Right atrium auricular region (tissue), 2 donors: ENCODE results near the gene ACOXL. TPM values are rescaled to one million over a fixed set of nuclear protein-coding genes. Genes with fewer than 3 reads are reported as not detected.

Experiments
- DNase-seq: peaks from one replicate; pipeline ENCODE4 v3.0.0-alpha.2; 2019; ENCODE audit warnings: low spot score
- H3K27ac ChIP-seq, 2 donors: fragments of 200-600 bp; sonication (generic); 1 replicate in 1 of 2; 2 replicates in 1 of 2; pipeline ENCODE4 v1.5.1; 2016 to 2019
- H3K27me3 ChIP-seq, 2 donors: fragments of 200-600 bp; sonication (generic); one replicate each; pipeline versions ENCODE4 v1.5.1 to v1.6.0; 2017 to 2019
- H3K36me3 ChIP-seq: fragments of 200-600 bp; sonication (generic); one replicate; pipeline ENCODE4 v1.5.1; 2016
- H3K4me1 ChIP-seq, 2 donors: fragments of 200-600 bp; sonication (generic); one replicate each; pipeline versions ENCODE4 v1.5.1 to v1.6.0; 2017 to 2019
- H3K4me3 ChIP-seq, 2 donors: fragments of 200-600 bp; sonication (generic); 1 replicate in 1 of 2; 2 replicates in 1 of 2; pipeline ENCODE4 v1.5.1; 2017 to 2019; ENCODE audit warnings: mild to moderate bottlenecking in 1 of 2, moderate library complexity in 1 of 2
- H3K9me3 ChIP-seq, 2 donors: fragments of 200-600 bp; sonication (generic); one replicate each; pipeline ENCODE4 v1.5.1; 2019
- total RNA-seq, 2 donors: library from RNA; depleted of rRNA; stranded (reverse); fragments of >200 nt; gene quantifications; one replicate each; pipeline ENCODE4 v1.1.0, GENCODE V29; 2016
- TF ChIP-seq, protein P1 (sequence below), 2 donors: fragments of 200-600 bp; sonication (generic); IDR thresholded peaks; one replicate each; pipeline ENCODE4 v1.5.1; 2019; ENCODE audit warnings: antibody characterized with exemption in 2 of 2

Gene ACOXL
- total RNA-seq, 2 donors from 2014 or later = 0.33 to 0.55 TPM

GRCh38 chr2:111142101-111142500 lies 409.7 kb downstream of the ACOXL start:
- Histone ChIP-seq H3K4me3 (no peak overlapping the region), H3K27ac (no peak overlapping the region), H3K9me3 (no peaks in the 10 kb centered on the region), H3K36me3 (no peaks in the 10 kb centered on the region), H3K27me3 (no peaks in the 10 kb centered on the region), H3K4me1 (peaks cover 0 to 14% of the 10 kb centered on the region in 2 donors)
- DNase-seq = no peak
- TF ChIP-seq, protein P1, sequence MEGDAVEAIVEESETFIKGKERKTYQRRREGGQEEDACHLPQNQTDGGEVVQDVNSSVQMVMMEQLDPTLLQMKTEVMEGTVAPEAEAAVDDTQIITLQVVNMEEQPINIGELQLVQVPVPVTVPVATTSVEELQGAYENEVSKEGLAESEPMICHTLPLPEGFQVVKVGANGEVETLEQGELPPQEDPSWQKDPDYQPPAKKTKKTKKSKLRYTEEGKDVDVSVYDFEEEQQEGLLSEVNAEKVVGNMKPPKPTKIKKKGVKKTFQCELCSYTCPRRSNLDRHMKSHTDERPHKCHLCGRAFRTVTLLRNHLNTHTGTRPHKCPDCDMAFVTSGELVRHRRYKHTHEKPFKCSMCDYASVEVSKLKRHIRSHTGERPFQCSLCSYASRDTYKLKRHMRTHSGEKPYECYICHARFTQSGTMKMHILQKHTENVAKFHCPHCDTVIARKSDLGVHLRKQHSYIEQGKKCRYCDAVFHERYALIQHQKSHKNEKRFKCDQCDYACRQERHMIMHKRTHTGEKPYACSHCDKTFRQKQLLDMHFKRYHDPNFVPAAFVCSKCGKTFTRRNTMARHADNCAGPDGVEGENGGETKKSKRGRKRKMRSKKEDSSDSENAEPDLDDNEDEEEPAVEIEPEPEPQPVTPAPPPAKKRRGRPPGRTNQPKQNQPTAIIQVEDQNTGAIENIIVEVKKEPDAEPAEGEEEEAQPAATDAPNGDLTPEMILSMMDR (IDR thresholded peaks at IDR 0.05) = no peak

GRCh38 chr2:111143107-111143842 lies 410.9 kb downstream of the ACOXL start:
- TF ChIP-seq, protein P1 (IDR thresholded peaks at IDR 0.05) = no peak
- Histone ChIP-seq H3K27ac (no peak overlapping the region), H3K9me3 (no peaks in the 10 kb centered on the region), H3K4me1 (peaks cover 0 to 15% of the 10 kb centered on the region in 2 donors), H3K4me3 (no peak overlapping the region), H3K27me3 (no peaks in the 10 kb centered on the region), H3K36me3 (no peaks in the 10 kb centered on the region)
- DNase-seq = no peak

GRCh38 chr2:111143843-111144198 lies 411.4 kb downstream of the ACOXL start:
- Histone ChIP-seq H3K36me3 (no peaks in the 10 kb centered on the region), H3K27ac (no peak overlapping the region), H3K4me3 (no peak overlapping the region), H3K9me3 (no peaks in the 10 kb centered on the region), H3K27me3 (no peaks in the 10 kb centered on the region), H3K4me1 (peaks cover 0 to 15% of the 10 kb centered on the region in 2 donors)
- TF ChIP-seq, protein P1 (IDR thresholded peaks at IDR 0.05) = no peak
- no peak for DNase-seq

DNA sequence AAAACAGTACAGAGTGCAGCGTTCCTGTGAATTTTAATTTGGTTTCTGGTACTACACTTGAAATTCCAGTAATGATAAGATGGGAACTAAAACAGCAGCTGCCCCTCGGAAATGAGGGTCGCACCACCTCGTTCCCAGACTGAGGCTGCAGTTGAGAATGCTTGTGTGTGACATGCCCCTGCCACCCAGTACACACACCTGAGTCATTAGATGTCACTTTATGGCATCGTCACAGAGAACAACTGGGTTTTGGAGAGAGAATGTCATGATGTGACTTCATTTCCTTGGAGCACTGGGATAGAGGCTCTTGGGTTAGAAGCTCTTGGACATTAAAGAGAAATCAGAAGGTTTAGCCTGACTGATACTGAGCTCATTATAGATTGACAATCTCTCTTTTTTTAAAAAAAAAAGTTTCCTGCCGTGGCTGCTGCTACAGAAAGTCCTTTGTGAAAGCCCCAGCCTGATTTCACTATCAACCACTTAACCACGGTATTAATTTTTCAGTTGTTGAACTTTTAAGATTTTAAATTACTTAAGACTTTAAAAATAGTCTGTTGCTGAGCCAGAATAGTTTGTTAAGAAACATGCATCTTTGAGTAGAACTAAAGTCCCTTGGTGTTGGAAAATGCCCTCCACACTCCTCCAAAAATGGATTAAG lies 412.9 kb downstream of the ACOXL start:
- Histone ChIP-seq H3K36me3 (no peaks in the 10 kb centered on the region), H3K27ac (no peak overlapping the region), H3K27me3 (no peaks in the 10 kb centered on the region), H3K4me1 (peaks cover 0 to 4% of the 10 kb centered on the region in 2 donors), H3K9me3 (no peaks in the 10 kb centered on the region), H3K4me3 (no peak overlapping the region)
- DNase-seq = no peak
- TF ChIP-seq, protein P1 (IDR thresholded peaks at IDR 0.05) = no peak

DNA sequence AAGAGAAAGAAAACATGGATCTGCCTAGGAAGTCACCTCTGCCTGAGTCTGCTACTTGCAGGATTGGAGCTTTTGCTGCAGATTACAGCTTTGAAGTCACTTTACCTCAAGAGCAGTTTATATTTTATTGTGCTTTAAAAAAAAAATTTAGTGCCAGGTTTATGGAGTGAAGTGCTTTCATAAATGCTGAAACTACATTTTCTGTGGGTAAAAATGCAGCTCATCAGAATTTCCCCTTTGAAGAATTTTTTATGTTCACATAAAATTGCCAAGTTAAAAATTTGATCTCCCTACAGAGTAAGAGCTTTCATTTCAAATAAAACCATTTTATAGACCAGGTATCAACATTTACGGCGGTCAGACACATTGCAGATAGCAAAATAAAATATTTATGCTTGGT lies 413.6 kb downstream of the ACOXL start:
- Histone ChIP-seq H3K27me3 (no peaks in the 10 kb centered on the region), H3K27ac (no peak overlapping the region), H3K4me3 (no peak overlapping the region), H3K36me3 (peaks cover 7% of the 10 kb centered on the region), H3K9me3 (no peaks in the 10 kb centered on the region), H3K4me1 (peaks cover 0 to 4% of the 10 kb centered on the region in 2 donors)
- TF ChIP-seq, protein P1 (IDR thresholded peaks at IDR 0.05) = no peak
- DNase-seq = no peak
